HG03175 (cell line): ENCODE results near the gene PROX1.
"Not testable (repeated sequence)": the region's sequence is repeated elsewhere in the genome, so short reads cannot be mapped to it uniquely, and the experiment has no call there.

Experiments
- ATAC-seq: cut with Tn5 transposase; IDR thresholded peaks from one replicate; pipeline ENCODE4 v1.9.1; 2021; ENCODE audit warnings: mild to moderate bottlenecking, moderate library complexity; ENCODE audit not compliant: unreplicated experiment

Gene PROX1

DNA sequence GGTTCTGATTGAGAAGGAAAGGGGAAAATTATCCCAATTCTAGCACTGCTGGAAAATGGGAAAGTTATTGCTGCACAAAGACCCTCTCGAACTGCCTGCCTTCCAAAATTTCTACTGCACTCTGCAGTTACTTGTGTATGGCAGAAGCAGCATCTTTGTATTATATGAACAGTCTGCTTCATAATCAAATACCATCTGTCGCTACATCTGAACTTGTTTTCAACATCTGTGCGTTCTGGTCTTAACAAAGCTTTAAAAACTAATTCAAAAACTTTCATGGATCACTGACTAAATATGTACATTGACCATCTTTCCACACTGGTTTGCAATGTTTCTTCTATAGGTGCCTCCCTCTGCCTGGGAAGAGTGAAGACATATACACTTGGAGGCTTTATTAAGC lies 79.2 kb downstream of the PROX1 start:
- no peak for ATAC-seq

DNA sequence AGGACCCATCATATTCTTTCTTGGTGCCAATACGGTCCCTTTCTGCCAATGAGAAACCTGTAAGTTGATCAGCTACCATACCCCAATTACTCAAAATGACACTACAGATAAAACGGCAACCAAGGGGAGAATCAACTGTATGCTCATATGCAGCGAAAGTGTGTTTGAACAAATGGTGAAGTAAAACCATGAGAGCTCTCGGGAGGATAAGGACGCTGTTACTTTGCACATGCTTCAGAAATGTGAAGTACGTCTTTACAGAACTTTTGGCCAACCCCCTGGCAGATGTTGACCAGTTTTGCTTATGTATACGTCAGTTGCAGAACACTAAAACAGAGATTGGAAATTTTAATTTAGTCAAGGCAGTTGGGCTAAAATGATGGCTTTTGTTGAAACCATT lies 79.6 kb downstream of the PROX1 start:
- no peak for ATAC-seq

DNA sequence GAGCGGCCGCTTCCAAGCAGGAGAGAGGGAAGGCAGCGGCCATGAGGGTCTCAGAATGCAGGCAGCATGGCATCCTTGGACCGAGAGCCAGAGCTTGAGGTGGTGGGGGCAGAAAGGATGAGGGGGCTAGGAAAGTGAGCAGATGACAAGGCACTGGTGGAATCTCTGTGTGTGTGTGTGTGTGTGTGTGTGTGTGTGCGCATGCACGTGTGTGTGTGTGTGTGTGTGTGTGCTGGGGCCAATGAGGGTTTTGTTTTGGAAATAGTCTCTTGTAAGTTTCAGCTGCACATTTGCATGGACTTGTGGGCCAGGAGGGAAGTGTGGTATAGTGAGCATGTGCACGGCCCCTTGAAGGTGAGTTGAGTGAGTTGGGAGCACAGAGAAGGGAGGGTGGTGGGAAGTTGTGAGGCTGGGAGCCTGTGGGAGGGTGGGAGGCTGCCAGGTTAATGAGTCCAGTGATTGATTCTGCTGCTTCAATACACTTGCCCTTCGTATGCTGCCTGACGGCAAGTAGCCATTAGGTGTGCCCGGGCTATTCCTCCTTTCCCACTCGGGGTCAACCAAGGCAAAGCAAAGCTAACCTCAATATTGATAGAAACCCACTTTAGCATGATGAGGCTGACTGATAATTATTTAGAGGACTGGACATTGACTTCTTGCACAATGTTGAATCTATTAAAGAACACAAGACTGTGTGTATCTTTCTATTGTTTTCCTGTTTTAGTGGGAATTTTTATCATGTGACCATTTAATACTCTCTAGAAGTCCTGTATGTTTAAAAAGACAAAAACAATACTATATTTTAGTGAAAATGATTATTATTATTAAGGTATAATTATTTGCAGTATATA lies 80.3 kb downstream of the PROX1 start:
- ATAC-seq, result no peak

DNA sequence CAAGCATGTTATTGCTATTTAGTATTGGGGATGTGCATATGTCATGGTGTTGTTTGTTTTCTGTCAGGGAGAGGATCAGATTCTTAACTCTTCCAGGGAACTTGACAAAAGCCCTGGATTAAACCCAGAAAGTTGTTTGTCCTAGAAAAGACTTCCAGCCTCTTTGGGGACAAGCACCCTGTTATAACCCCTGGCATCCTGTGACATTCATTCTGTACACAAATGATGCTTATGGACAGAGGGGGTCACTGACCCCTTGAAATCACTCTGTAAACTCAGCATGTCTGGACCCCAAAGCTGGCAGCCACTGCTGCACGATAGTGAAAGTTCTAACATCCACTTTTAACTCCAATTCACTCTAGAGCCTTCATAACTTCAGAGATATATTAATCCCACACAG lies 81.2 kb downstream of the PROX1 start:
- ATAC-seq, result no peak

DNA sequence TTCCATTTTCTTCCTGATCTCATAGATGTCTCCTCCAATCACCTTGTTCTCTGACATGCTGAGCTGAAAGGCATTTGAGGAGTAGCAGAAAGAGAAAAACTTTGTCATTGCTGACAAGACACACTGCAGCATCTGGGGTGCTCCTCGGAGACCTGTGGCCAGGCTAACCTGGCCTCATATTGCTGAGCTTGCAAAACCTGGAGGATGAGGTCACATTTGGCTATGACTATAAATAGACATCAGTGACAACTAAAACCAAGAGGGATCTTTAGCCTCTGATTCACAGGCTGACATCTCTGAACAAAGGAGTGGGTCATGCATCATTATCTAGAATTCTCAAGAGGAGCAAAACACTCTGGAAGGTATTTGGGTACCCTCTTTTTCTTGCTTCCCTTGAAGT lies 83.7 kb downstream of the PROX1 start:
- no peak for ATAC-seq

DNA sequence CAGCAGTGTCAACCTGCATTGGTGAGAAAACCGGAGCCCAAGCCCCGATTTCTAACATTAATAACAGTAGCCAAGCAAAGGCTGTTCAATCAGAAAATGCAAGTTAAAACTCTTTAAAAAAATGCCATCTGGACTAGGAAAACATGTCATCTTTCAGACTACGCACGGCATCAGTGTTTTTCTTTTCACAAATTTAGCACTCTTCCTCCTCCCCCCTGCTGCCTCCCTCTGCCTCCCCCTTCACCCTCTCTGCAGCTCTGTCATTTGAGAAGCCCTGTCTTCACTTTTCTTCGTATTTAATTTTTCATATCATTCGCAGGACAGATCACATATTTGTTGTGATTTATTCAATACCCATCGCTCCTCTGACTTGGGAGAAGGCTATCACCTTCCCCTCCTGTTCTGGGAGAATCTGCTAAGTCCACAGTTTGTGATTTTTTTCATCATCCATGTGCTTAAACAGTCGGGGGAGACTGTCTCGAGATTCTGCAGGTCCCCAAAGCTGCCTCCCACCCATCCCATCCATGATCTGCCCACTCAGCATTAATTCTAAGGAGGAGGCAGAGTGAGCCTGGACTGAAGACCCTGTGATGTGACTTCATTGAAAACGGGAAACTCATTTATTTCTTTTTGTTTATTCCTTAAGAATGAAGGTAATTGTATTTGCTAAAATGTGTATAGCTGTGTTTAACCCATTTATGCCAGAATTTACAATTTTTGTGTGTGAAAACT lies 84.8 kb downstream of the PROX1 start:
- ATAC-seq, result no peak

DNA sequence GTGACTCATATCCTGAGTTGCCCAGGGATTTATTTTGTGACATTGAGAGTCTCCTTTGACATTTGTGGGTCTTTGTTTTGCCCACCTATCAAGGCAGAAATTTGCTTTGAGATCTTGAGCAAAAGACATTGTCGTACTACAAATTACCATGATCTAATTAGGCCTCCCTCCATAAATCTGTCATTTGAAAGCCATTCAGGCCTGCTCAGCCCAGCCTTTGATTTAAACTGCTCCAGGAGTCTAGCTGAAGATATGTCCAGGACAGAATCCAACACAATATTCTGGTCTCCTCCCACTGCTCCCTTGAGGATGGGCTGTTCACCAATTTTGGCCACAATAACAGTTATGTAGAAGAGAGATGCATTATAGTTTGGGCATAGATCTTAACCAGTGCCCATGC lies 86.7 kb downstream of the PROX1 start:
- no peak for ATAC-seq

DNA sequence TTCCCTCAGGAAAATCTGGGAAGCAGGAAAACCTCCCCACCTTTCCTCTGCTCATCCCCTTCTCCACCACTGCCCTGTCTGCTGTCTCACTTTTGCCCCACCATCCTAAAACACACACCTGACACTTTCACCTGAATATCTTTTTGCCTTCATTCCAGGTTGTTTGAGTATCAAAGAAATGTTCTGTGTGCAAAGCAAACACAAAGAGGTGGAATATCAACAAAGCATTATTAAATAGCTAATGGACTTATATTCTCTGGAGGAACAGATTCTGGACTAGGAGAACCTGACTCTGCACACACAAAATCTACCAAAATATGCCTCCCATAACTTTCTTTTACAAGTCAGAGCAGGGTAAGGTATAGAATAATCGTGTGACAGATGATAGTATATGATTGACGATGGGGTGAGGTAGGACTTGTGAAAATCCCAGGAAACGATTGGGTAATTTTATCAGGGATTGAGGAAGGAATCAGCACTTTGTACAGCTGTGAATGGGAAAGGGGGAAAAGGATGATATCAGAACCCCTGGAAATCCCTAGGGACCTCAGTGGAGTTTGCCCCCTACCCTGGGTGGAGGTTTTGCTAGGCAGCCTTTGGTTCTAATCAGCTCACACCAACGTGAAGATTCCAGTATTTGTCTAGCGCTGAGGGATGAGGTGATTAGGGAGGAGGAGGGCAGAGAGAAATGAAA lies 87.7 kb downstream of the PROX1 start:
- no peak for ATAC-seq

DNA sequence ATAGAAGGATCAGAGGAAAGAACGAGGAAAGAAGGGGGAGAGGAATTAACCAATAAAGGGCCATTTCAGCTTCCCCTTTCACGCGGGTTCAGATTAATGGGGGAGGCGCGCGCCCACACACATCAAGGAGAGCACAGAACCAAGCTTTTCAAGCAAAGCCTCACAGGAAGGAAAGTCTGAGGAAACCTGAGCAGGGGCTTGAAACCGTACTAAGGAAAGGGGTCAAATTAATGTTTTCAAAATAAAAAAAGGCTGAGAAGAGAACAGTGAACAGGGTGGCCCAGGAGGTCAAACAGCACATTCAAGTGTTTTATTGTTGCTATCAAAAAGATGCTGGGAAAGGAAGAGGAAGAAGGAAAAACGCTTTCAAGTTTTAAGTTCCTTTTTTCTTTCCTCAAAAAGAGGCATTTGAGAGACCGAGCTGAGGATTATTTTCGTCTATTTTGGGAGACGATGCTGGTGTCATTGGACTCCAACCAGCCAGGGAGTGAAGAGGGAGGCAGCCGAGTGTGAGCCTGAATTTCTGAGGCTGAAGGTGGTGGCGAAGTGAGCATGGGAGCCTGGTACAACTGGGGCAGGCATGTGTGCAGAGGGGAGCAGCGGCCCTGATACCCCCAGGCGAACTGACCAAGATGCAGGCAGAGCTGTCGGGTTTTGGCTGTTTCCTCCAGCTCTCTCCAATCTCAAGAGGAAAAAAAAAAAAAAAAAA lies 88.4 kb downstream of the PROX1 start:
- ATAC-seq, result no peak

DNA sequence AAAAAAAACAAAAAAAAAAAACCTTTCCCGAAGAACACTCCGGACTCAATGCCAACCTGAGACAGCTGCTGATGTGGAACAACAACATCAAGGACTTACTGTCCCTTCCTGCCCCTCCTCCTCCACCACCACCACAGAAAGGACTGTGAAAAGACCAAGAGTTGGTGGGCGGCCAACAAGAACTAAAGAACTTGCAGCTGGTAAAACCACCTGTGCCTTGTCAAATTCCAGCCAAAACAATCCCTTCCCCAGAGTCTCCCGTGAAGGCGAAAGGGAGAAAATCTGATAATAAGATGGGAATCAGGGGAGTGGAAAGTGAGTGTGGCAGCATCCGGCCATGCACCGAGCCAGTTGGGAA lies 88.9 kb downstream of the PROX1 start:
- no peak for ATAC-seq

DNA sequence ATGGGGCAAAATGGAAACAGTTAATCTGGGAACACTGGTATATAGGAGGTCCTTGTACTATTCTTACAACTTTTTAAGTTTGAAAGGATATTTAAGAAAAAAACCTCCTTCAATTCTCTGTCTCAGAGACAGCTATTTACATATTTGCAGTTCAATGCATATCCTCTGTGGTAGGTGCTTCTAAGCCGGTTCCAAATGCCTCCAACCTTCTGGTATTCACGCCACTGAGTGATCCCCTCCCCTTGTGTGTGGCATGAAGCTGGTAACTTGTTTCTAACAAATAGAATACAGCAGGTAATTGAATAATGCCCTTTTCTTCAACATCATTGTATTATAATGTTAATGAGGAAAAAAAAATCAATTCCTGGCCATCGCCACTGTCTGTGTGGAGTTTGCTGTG lies 91.2 kb downstream of the PROX1 start:
- ATAC-seq, result no peak

DNA sequence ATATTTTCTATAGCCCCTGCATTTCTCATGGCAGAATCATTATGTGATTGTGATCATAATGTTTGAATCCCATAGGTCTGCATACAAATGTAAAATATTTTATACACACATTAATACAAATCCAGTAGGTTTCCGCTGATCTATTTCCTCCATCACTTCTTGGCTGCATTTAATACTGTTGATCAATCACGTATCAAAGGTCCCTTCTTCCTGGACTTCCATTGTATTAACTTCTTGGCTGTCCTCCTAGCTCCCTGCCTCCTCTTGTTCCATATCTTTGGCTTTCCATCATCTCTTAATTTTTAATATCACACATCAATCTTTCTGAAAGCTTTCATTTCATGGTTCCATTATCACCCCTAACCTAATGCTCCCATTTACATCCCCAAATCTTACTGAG lies 97.6 kb downstream of the PROX1 start:
- ATAC-seq, result no peak

DNA sequence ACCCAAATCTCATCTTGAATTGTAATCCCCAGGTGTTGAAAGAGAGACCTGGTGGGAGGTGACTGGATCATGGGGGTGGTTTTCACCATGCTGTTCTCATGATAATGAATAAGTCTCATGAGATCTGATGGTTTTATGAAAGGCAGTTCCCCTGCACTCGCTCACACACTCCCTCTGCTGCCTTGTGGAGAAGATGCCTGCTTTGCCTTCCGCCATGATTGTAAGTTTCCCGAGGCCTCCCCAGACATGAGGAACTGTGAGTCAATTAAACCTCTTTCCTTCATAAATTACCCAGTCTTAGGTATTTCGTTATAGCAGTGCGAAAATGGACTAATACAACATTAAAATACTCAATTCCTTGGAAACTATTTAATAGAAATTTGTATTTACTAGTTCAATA lies 99.2 kb downstream of the PROX1 start:
- ATAC-seq, result no peak

DNA sequence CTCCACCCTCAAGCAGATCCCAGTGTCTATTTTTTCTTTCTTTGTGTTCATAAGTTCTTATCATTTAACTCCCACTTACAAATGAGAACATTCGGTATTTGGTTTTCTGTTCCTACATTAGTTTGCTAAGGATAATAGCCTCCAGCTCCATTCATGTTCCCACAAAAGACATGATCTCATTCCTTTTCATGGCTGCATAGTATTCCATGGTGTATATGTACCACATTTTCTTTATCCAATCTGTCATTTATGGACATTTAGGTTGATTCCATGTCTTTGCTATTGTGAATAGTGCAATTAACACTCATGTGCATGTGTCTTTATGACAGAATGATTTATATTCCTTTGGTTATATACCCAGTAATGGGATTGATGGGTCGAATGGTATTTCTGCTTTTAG lies 101.2 kb downstream of the PROX1 start:
- not testable (repeated sequence) for ATAC-seq
